Activated T-cell treated with anti-CD3 and anti-CD28 coated beads for 24 hours (primary cell): Measurements from ENCODE around the gene HDAC4.

Experiments used
- DNase-seq: peaks from one replicate; pipeline ENCODE4 v3.0.0-alpha.2; 2020; ENCODE audit warnings: low read depth

Gene HDAC4

DNA sequence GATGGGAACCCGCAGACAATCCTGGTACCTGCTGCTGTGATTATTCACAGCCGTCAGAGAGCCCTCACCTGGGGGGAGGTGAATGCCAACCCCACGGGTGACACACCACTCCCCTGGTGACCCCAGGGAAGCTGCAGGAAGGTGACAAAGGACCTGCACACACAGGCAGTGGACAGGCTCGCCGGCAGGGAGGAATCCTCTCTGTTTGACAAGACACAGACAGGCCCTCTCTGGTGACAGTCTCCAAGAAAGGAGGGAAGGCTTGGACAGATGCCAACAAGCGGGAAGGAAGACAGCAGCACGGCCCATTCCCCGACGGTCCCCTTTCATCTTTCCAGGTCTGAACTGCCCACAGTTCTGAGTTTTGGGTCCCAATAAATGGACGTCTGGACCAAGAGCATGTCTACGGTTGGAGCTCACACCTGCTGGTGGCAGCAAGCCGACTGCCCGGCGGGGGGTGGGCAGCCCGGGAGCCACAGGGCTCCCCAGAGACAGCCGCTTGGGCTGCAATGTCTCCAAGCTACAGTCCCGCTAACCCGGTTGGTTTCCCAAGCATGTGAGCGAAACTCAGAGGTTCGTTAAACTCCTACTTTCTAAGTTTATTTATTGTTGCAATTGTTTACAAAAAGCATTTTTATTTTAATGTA is 31.8 kb downstream of the HDAC4 start:
- no peak for DNase-seq

DNA sequence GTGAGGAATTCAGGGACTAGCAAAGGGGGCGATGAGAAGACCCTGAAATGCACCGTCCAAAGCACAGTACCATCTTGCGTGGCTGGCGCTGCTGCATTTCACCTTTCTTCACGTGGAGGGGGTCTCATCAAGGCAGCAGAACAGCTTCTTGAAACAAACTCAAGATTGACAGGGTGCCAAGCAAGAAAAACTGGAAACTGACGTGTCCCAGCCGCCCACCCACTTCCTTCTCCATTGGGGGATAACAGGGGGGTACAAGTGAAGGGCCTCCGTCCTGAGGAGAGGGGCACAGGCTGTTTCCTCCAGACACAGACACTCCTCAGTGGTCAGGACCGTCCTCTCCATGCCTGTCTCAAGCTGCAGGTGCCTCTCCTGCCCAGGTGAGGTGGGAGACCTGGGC is 32.5 kb downstream of the HDAC4 start:
- DNase-seq: no peak

DNA sequence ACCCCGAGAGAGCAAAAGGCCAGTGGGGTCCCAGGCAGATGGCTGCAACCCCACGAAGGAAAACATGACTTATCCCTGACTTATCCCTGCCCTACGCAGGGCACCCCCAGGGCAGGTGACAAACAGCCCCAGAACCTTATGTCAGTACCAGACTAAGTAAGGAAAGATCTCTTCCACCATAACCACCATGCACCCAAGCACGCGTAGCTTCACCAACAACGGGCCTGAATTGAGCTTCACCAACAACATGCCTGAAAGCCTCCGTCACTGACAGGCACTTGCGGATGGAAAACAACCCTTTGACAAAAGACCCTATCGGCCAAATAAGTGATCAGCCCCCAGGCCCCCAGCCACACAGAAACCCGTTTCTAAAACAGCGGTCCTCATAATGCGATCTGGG is 34.1 kb downstream of the HDAC4 start:
- no peak for DNase-seq

DNA sequence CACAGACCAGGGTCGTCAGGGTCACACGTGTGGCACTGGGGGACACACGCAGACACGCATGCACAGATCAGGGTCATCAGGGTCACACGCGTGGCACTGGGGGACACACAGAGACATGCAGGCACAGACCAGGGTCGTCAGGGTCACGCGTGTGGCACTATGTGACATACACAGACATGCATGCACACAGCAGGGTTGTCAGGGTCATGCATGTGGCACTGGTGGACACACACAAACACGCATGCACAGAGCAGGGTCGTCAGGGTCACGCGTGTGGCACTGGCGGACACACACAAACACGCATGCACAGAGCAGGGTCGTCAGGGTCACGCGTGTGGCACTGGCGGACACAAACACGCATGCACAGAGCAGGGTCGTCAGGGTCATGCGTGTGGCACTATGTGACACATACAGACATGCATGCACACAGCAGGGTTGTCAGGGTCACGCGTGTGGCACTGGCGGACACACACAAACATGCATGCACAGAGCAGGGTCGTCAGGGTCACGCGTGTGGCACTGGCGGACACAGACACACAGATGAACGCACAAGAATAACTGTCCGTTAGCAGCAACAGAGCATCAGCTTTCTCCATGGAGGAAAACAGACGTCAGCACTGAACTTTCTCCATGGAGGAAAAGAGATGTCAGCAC is 34.9 kb downstream of the HDAC4 start:
- no peak for DNase-seq

DNA sequence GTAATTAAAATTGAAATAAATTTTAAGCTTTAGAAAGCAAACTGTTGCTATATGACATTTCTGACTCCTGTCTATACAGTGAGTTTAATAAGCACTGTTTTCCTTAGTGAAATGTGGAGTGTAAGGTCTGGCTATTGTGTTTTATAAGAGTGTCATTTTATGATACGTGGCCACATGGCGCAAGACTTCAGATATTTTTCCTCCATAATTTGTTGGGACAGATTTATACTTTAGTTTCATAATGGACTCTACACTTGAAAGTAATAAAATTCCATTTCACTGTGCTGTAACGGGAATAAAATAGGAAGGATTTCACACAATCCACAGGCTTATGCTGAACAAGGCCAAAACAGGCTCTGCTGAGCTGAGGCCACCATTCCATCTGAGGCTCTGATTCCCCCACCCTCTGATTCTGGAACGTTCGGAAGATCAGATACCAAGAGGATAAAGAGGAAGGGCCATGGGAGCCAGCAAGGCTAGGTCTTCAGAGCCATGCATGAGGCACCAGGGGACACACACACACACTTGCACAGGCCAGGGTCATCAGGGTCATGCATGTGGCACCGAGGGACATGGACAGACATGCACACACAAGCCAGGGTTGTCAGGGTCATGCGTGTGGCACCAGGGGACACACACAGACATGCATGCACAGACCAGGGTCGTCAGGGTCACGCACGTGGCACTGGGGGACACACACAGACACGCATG is 35.6 kb downstream of the HDAC4 start:
- DNase-seq: no peak

DNA sequence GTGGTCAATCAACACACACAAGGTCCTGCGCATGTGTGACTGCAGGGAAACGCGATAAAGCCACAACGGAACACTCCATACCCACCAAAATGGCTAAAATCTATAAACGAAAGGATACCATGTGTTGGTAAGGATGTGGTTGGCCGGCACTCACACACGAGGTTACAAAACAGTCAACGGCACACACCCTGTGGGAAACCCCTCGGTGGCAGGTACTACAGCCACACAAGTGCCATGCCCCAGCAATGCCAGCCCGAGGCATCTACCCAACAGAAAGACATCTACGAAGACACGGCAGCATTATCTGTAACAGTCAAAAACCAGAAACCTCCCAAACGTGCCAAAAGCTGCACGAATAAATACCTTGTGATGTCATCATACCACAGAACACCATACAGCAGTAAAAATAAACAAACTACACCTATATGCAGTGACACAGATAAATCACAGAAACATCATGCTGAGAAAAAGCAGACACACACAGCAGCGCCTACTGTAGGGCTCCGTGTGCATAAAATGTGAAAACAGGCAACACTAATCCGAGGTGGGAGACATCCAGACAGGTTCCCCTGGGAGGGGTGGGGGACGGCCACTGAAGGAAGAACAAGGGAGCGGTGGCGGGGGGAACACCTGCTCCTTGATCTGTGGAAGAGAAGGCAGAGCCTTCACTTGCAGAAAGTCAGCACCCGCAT is 36.7 kb downstream of the HDAC4 start:
- no peak for DNase-seq

DNA sequence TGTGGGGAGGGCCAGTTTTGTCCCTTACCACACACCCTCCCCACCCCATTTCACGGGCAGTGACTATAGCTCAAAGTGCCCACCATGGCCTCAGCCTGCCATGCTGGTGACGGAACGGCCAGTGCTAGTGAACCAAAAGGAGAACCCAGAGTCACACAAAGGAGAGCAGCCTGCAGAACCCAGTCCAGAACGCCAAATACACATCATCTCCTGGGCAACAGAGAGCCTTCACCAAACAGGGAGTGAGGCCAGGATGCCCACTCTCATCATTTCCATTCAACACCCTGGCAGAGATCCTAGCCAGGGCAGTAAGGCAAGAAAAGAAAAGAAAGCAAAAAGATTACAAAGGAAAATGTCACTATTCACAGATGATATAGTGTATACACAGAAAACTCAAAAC is 38.3 kb downstream of the HDAC4 start:
- no peak for DNase-seq

DNA sequence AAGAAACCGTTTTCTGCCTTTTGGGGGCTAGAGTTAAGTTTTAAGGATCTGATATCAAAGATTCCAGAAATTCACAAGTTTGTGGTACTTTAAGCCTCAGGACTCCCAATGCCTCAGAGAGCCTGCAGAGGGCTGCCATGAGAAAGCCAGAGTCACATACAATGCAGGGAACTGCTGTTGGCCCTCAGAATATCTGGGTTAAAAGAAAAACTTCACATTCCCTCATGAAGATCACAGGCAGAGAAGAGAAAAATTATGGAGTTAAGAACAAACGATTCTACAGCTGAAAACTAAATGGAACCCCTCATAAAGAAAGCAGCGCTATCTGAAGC is 39.5 kb downstream of the HDAC4 start:
- DNase-seq: no peak

DNA sequence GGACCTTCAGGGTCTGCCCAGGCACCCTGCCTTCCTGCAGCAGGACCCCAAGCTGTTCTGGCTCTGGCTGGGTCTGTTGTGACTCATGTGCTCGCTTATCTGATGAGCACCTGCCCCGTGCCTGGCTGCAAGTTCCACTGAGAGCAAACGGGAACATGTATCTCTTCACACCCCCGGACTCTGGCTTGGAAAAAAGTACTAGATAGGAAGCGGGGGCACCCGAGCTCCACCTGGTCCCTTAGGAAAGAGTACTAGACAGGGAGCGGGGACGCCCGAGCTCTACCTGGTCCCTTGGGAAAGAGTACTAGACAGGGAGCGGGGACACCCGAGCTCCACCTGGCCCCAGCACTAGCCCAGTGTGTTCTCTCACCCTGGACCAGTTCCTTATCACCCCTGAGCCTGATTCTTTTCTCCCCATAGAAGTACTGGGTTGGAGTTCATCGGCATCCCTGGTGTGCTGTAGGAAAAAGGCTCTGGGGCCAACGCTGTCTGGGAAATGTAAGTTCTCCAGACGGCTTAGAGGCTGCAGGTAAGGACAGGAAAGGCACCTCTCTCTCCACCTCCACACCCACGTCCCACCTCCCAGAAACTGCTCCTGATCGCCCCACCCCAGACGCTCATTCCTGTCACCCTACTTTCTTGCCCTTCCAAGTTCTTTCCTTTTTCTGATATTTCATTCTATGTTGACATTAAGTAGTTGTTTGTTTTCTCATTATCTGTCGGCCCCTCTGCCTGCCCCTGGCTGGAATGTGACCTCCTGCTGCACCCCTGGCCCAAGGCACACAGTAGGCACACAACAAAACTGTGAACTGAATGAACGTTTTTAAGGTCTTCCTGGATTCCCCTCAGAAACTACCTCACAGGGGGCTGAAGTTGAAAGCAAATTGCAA is 40.2 kb downstream of the HDAC4 start:
- DNase-seq: no peak

DNA sequence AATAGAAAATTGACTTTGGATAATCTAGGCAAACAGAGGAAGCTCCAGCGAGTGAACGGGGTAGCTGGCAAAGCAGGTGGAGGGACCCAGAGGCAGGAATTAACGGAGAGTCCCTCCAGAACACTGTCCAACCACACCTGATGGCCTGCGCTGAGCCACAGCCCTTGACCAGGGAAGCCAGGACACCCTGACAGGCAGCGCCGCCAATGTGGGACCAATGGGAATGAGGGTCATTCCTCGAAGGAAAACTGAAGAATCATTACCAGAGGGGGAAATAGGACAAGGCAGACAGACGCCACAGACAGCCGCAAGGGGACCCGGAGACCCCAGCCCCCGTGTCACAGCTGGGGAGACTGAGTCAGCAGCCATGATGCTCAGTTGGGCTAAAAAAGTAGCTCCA is 40.8 kb downstream of the HDAC4 start:
- DNase-seq: no peak

DNA sequence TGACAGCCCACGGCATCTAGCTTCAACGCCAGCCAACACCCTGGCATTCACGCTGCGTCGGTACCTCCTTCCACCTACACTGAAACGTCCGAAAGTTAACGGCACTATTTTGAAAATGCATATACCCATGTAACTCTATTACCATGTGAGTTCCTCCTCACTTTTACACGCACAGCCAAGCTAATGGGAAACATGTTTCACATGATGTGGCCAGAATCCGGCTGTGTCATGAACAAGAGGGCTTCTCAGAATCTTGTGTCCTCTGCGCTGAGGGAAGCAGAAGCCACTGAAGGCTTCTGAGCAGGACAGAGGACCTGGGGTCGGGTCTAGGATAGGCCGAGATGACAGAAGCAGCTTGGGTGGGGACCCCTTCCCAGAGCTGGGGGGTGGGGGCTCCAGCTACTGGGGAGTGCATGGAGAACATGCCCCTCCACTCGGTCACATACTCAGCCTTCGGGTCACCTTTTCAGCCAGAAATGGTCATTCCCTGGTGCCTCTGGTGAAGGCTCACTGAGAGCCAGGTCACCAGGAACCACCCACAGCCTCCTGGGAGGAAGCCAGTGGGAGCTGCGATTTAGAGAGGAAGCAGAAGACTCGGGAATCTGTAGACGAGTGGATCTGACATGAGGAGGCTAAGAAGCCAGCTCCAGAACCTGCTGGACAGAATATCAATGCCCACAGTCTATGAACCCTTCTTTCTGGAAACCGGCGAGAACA is 41.5 kb downstream of the HDAC4 start:
- DNase-seq: no peak

DNA sequence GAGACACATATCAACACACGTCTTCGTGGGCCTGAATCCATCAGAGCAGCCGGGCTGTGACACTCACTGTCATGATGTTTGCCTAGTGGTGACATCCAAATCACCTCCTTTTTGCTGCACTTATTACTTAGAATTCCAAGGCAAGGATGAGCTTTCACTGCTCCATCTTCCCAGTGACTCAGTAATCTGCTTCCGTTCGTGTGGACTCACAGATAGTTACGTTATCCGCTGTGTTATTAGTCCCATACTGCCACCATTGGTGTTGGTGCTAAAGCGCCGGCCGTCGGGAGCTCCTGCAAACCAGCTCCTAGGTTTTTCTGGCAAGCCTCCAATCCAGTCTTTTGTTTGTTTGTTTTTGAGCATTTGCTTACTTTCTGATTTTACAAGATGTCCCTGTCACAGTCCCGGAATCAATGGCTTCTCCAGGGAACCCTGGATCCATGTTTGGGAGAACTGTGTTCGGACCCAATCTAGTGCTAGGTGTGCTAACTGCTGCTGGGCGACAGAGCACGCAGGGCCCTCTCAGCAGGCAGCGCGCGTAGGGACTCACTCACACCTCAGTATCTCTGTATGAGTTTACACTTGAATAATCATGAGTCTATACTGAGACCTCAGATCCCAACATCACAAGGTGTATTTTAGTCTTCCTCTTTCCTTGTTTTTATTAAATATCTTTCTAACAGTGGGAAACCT is 42.6 kb downstream of the HDAC4 start:
- DNase-seq: no peak

DNA sequence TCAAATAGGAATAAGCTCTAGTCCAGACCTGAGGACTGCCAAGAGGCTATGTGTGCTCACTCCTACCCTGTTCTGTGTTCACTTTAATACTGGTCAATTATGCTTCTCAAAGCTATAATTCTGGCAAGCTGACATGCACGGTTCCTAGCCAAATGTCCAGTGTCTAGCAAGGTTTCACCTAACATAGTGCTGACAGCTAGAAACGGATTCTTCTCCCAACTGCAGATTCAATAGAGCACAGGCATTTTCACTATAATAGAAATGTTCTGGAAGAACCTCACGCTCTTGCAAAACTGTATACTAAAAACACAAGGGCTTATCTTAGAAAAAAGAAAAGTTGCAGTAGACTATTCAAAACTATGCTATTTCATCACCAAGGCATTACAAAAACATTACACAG is 45.1 kb downstream of the HDAC4 start:
- DNase-seq: no peak

DNA sequence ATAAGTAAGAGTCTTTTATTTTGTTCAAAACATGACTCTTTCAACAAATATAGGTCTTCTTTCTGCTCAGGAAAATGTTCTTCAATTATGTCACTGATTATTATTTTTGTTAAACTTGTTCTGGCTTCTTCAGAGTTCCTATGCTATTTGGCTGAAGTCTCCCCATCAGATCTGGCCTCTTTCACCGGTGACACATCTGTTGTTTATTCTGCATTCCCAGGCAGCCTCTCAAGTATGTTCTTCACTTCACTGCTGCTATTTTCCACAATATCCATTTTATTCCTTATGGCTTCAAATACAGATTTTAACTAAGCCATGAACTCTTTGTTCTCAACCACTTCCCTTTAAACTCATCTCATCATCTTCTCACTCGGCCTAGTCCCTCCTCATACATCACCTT is 45.7 kb downstream of the HDAC4 start:
- DNase-seq: no peak

DNA sequence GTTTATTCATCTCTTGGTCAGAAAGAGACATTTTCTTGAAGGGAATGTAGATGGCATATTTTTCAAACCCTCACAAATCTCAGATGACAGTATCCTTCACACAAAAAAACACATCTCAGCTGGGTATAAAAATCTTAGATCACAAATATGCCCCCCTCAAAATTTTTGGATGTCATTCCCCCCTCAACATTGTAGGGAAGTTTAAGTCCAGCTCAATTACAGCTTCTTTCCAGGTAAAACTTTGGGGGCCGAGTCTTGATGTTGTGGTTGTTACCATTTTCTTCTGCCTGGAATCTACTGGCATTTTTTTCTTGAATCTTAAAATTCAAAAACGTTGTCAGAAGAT is 46.1 kb downstream of the HDAC4 start:
- DNase-seq: no peak

DNA sequence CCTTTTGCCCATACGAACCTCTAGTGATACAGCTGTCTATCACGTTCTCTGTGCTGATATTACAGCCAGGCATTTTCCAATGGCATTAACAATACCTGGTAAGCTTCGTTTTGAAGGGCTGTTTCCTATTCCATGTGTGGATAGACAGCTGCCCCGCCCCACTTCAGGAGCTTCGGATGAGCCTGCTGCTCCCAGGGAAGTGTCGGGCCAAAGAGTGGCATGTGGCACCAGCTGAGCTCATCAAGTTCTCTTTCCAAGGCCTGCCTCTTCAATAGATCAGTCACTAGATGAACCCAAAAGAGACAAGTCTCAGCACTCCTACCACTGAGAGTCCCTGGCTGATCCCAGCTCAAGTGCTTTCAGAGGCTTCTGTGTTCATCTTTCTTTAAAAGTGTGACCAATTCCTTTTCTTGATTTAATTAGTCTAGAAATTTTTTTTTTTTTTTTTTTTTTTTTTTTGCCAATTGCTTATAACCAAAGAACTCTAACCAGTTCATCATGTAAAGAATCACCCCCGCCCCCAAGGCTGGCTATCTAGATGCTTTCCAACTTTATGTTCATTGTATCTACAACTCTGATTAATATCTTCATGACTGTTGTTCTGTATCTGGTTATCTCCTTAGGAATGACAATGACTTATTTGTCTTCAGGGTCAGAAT is 46.6 kb downstream of the HDAC4 start:
- DNase-seq: no peak

DNA sequence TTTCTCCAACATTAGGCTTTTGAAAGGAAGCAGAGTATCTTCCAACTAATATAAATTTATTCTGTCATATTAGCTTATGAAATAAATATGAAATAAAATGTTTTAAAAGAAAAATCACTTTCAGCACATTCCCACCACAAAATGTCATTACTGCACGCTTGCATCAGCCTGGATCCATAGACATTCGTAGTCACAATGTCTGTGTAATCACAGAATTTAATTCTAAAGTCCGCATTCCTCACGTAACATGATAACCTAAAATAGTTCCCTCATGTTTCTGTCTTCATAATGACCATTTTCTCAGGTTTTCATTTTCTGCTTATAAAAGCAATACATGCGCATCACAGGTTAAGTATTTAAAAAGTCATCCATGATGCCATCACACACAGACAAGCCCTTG is 47.1 kb downstream of the HDAC4 start:
- no peak for DNase-seq

DNA sequence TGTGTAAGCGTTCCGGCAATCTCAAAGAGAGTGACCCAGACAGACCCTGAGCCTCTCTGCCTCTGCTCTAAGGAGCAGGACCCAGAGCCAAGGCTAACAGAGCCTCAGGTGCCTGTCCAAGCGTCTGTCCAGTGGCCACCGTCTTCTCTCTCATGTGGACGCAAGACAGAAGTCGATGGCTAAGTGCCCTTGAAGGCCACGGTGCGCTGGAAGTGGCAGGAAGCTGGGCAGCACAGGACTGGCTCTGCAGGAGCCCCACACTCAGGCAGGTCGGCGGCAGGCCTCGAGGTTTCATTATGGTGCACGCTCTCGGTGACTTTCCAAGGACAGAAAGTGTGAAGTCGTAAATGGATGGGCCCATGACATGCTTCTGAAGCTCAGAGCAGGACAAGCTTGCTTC is 49.1 kb downstream of the HDAC4 start:
- no peak for DNase-seq

DNA sequence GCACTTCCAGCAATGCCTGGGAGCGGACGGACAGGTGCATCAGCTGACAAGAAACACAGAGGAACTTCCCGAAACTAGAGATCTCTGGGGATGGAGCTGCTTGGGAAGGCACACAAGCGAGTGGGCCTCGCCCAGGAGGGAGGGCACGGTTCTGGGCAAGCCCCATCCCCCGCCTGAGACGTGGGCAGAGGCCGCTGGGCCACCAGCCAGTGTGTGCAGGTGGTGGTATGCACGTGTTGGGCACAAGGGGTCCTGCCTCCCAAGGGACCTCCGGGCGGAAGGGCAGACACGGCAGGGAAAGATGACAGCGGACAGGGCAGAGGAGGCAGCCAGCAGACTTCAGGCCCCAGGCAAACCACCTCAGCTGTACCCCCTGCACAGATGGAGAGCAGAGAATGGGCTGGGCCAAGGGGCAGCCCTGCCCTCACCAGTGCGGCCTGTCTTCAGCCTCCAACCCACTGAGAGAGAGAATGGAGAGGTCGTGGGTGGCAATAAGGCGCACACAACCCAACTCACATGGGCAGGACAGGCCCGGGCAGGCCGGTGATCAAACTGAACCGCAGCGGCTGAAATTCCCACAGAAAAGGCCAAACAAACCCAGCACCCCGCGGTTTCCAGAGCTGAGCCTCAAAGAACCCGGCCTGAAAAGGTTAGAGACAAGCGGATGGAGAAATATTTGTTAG is 51.2 kb downstream of the HDAC4 start:
- no peak for DNase-seq
